Measurements from ENCODE around the gene GPRIN1.

GRCh38 chr5:176644294-176644693 is 34.3 kb upstream of the GPRIN1 start:
- TF ChIP-seq CTCF (conservative IDR thresholded peaks at IDR 0.05; ENCODE audit: low read depth, low read length), result no peak
- TF ChIP-seq USF2 (IDR thresholded peaks at IDR 0.05; ENCODE audit: low read depth, low read length), result no peak
- no peak for TF ChIP-seq POLR2A (IDR thresholded peaks at IDR 0.05; ENCODE audit: low read depth, low read length)
- TF ChIP-seq NFE2L2 (IDR thresholded peaks at IDR 0.05; ENCODE audit: low read depth, low read length), result no peak
- TF ChIP-seq ELK1 (IDR thresholded peaks at IDR 0.05; ENCODE audit: borderline replicate concordance, low read depth, low read length), result no peak
- no peak for TF ChIP-seq SMC3 (IDR thresholded peaks at IDR 0.05; ENCODE audit: low read depth, low read length)

All from IMR-90 (cell line).